PC-3 (cell line): Measurements from ENCODE around the gene GALNT10. TPM values are rescaled to one million over a fixed set of nuclear protein-coding genes. Genes with fewer than 3 reads are reported as not detected.
A peak's percentile ranks its signal among the peaks of the same experiment; 100 is the strongest.

Experiments used
- ATAC-seq: fragments of 200-7000 bp; cut with Tn5 transposase; 2 replicates; pipeline ENCODE4 v1.9.1; 2020; ENCODE audit warnings: mild to moderate bottlenecking, moderate library complexity
- BruUV-seq: library from RNA; stranded (reverse); fragments of 400-500 nt; replicated peaks from 2 replicates; lab custom pipeline; 2021; lab: Mats Ljungman, UMichigan
- CTCF ChIA-PET: fragments of 300-600 bp; sonication (Branson Sonifier 250); formaldehyde crosslinking; loops from one replicate; lab custom pipeline; 2022; ENCODE audit warnings: antibody characterized with exemption; lab: Charles Lee
- POLR2A ChIA-PET: fragments of 300-600 bp; sonication (Branson Sonifier 250); formaldehyde crosslinking; loops from one replicate; lab custom pipeline; 2022; ENCODE audit warnings: antibody characterized with exemption; ENCODE audit not compliant: unreplicated experiment; lab: Charles Lee
- DNase-seq: peaks from one replicate; pipeline ENCODE4 v3.0.0-alpha.2; 2015
- H2AFZ ChIP-seq: fragments of 300-600 bp; sonication (generic); 2 replicates; pipeline ENCODE4 v1.6.0; 2016; ENCODE audit warnings: antibody characterized with exemption, low read length
- H3F3A ChIP-seq: fragments of 300-600 bp; sonication (generic); one replicate; pipeline ENCODE4 v1.6.0; 2017; ENCODE audit warnings: antibody characterized with exemption, low read length, control low read depth, mild to moderate bottlenecking; ENCODE audit not compliant: unreplicated experiment
- H3K27ac ChIP-seq: fragments of 300-600 bp; sonication (generic); 2 replicates; pipeline ENCODE4 v1.5.1; 2016; ENCODE audit warnings: mild to moderate bottlenecking, low read length
- H3K27me3 ChIP-seq: fragments of 300-600 bp; sonication (generic); 2 replicates; pipeline ENCODE4 v1.6.1; 2016; ENCODE audit warnings: low read length, mixed read lengths
- H3K36me3 ChIP-seq: fragments of 300-600 bp; sonication (generic); 2 replicates; pipeline ENCODE4 v1.6.1; 2016; ENCODE audit warnings: low read depth, mixed run types, low read length, mixed read lengths
- H3K4me1 ChIP-seq: fragments of 300-600 bp; sonication (generic); 2 replicates; pipeline ENCODE4 v1.5.1; 2016; ENCODE audit warnings: low read length; ENCODE audit not compliant: insufficient read depth
- H3K4me2 ChIP-seq: fragments of 300-600 bp; sonication (generic); 2 replicates; pipeline ENCODE4 v1.6.0; 2016; ENCODE audit warnings: low read length
- H3K4me3 ChIP-seq: fragments of 300-600 bp; sonication (generic); 2 replicates; pipeline ENCODE4 v1.5.1; 2016; ENCODE audit warnings: mild to moderate bottlenecking, low read length, mixed read lengths
- H3K79me2 ChIP-seq: fragments of 300-600 bp; sonication (generic); 2 replicates; pipeline ENCODE4 v1.6.1; 2017; ENCODE audit warnings: low read length, mixed read lengths
- H3K9ac ChIP-seq: fragments of 300-600 bp; sonication (generic); 2 replicates; pipeline ENCODE4 v1.6.0; 2016; ENCODE audit warnings: mild to moderate bottlenecking, low read length
- H3K9me2 ChIP-seq: fragments of 300-600 bp; sonication (generic); replicated peaks from 2 replicates; pipeline ENCODE4 v1.6.1; 2016; ENCODE audit warnings: mixed run types, low read length, mixed read lengths
- H3K9me3 ChIP-seq: fragments of 300-600 bp; sonication (generic); 2 replicates; pipeline ENCODE4 v1.6.1; 2016; ENCODE audit warnings: low read length, mixed read lengths
- H4K20me1 ChIP-seq: fragments of 300-600 bp; sonication (generic); 2 replicates; pipeline ENCODE4 v1.6.1; 2016; ENCODE audit warnings: low read length, mixed read lengths
- CTCF ChIP-seq: fragments of 300-600 bp; sonication (generic); conservative IDR thresholded peaks from 2 replicates; pipeline ENCODE4 v1.5.1; 2017; ENCODE audit warnings: antibody characterized with exemption, low read depth, mild to moderate bottlenecking, low read length
- EZH2 ChIP-seq: fragments of 300-600 bp; sonication (generic); IDR thresholded peaks from one replicate; pipeline ENCODE4 v1.6.1; 2017; ENCODE audit warnings: antibody characterized with exemption, mild to moderate bottlenecking, low read length; ENCODE audit not compliant: unreplicated experiment
- EZH2phosphoT487 ChIP-seq: fragments of 300-600 bp; sonication (generic); IDR thresholded peaks from 2 replicates; pipeline ENCODE4 v1.6.1; 2018; ENCODE audit warnings: mild to moderate bottlenecking, antibody characterized with exemption, low read length, borderline replicate concordance
- intact Hi-C: fragments of 100-400 bp; cut with micrococcal nuclease; formaldehyde crosslinking; loops from 2 replicates; pipeline ENCODE4 v1.9.0; 2023
- total RNA-seq: library from RNA; depleted of rRNA; stranded (reverse); fragments of >200 nt; gene quantifications from 2 replicates; pipeline ENCODE4 v1.2.3, GENCODE V29; 2014

GALNT10 gene
- total RNA-seq, 1 experiment from 2014 or later = 46.2 TPM

GRCh38 chr5:154193283-154193682 lies 2.8 kb downstream of the GALNT10 start:
- Histone ChIP-seq H3F3A (no peaks in the 10 kb centered on the region), H3K36me3 (peaks cover 11% of the 10 kb centered on the region; the same call in 1 of the 2 replicates), H3K9me3 (no peaks in the 10 kb centered on the region), H4K20me1 (peaks cover 7% of the 10 kb centered on the region; the same call in 1 of the 2 replicates), H3K4me2 (peak overlapping the region; percentile 95), H3K79me2 (peaks cover 62% of the 10 kb centered on the region), H3K27ac (no peak overlapping the region), H3K27me3 (no peaks in the 10 kb centered on the region), H3K4me3 (peak overlapping the region; percentile 77; the same call in 1 of the 2 replicates), H3K9ac (no peak overlapping the region), H2AFZ (no peak overlapping the region), H3K9me2 (no peaks in the 10 kb centered on the region), H3K4me1 (peaks cover 65% of the 10 kb centered on the region)
- intact Hi-C loops = loop anchor here (5.0 kb wide), 1 partner anchor 94 kb away; no protein-coding TSS in a partner anchor
- TF ChIP-seq CTCF (no peak), EZH2 (no peak), EZH2phosphoT487 (no peak)
- BruUV-seq = no TSS peak
- ChIA-PET CTCF (interaction anchor here (0.9 kb wide), 1 partner anchor 212 kb away, joined by 5 read pairs; no protein-coding TSS in a partner anchor), POLR2A (no interaction called here)
- no peak for ATAC-seq
- DNase-seq = no peak

GRCh38 chr5:154193701-154194121 lies 3.2 kb downstream of the GALNT10 start:
- Histone ChIP-seq H3K9me3 (no peaks in the 10 kb centered on the region), H3K27ac (0 out of 2 replicates have a peak overlapping the region, but pooled peaks have one; percentile 5), H3K36me3 (peaks cover 11% of the 10 kb centered on the region; the same call in 1 of the 2 replicates), H3K9me2 (no peaks in the 10 kb centered on the region), H3K79me2 (peaks cover 62% of the 10 kb centered on the region), H3K4me1 (peaks cover 69% of the 10 kb centered on the region), H4K20me1 (peaks cover 7% of the 10 kb centered on the region; the same call in 1 of the 2 replicates), H3K4me3 (peak overlapping the region; percentile 77; the same call in 1 of the 2 replicates), H3K27me3 (no peaks in the 10 kb centered on the region), H2AFZ (no peak overlapping the region), H3F3A (peaks cover 4% of the 10 kb centered on the region), H3K9ac (no peak overlapping the region), H3K4me2 (peak overlapping the region; percentile 95)
- peak; percentile 41 for DNase-seq
- POLR2A ChIA-PET = interaction anchor here (0.6 kb wide), 1 partner anchor 13 kb away, joined by 5 read pairs; no protein-coding TSS in a partner anchor
- intact Hi-C loops = loop anchor here (1.0 to 5.0 kb wide), 3 partner anchors 94 to 213 kb away; no protein-coding TSS in a partner anchor
- no peak for TF ChIP-seq CTCF
- TF ChIP-seq EZH2 = no peak
- TF ChIP-seq EZH2phosphoT487 = no peak
- ATAC-seq = peak; percentile 4; the same call in 1 of the 2 replicates
- no TSS peak for BruUV-seq
- CTCF ChIA-PET = interaction anchor here (0.5 to 0.9 kb wide), 2 partner anchors 14 to 212 kb away, joined by 3 to 5 read pairs; no protein-coding TSS in a partner anchor
